ENCODE results near the gene DMAC1. TPM values are rescaled to one million over a fixed set of nuclear protein-coding genes. Genes with fewer than 3 reads are reported as not detected.

The DMAC1 gene
- total RNA-seq, 1 experiment from 2014 or later = 72.7 TPM

DNA sequence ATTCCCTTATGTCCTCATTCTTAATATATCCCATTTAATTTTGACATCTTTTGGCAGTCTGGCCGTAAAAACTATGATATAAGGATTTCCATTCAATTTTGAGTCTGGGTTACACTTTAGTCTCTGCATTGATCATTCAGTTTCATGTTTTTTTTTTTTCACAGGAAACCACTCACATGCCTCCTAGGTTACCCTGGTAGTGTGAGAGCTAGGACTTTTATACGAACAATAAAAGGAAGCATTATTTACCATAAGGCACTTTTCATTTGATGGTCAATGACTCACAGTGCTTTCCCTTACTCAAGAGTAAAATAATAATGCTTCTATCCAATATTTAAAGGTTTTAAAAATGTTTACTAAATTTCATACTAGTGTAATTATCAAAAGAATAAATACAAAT is 16.4 kb upstream of the DMAC1 start:
- no peaks in the 10 kb centered on the region; the same call in 1 of the 2 replicates for H3K4me1 ChIP-seq (ENCODE audit: insufficient read depth, low read length)
- H3K56ac ChIP-seq (ENCODE audit: insufficient read length, low read depth, low read length) = no peak overlapping the region
- no peaks in the 10 kb centered on the region for H3K9me3 ChIP-seq (ENCODE audit: control insufficient read depth, low read depth, low read length)
- no peaks in the 10 kb centered on the region for H3K79me1 ChIP-seq (ENCODE audit: insufficient read depth, low read depth, low read length, poor library complexity, severe bottlenecking)
- no peak overlapping the region for H2AFZ ChIP-seq (ENCODE audit: low read length)
- no peak overlapping the region for H4K8ac ChIP-seq (replicated peaks; ENCODE audit: insufficient read length, low read depth, low read length)
- H4K91ac ChIP-seq (ENCODE audit: insufficient read length, low read depth, low read length) = no peak overlapping the region
- no peak overlapping the region for H3K4ac ChIP-seq (ENCODE audit: low read depth, low read length)
- Mint-ChIP-seq H3K4me3 (no peak overlapping the region), H3K27me3 (ENCODE audit: low read depth) (no peaks in the 10 kb centered on the region), H3K9me3 (no peaks in the 10 kb centered on the region), H3K4me1 (peaks cover 3% of the 10 kb centered on the region in 2 experiments; a peak in 2 of 4 replicates), H3K36me3 (ENCODE audit: insufficient read depth in 1 of 3, low read depth in 3 of 3) (no peaks in the 10 kb centered on the region), H3K27ac (no peak overlapping the region)
- H2BK20ac ChIP-seq (ENCODE audit: low read depth, low read length, poor library complexity, severe bottlenecking) = no peak overlapping the region
- no peak overlapping the region for H3K9ac ChIP-seq (ENCODE audit: extremely low read depth, insufficient read length, low read length)
- TF ChIP-seq, protein P1, sequence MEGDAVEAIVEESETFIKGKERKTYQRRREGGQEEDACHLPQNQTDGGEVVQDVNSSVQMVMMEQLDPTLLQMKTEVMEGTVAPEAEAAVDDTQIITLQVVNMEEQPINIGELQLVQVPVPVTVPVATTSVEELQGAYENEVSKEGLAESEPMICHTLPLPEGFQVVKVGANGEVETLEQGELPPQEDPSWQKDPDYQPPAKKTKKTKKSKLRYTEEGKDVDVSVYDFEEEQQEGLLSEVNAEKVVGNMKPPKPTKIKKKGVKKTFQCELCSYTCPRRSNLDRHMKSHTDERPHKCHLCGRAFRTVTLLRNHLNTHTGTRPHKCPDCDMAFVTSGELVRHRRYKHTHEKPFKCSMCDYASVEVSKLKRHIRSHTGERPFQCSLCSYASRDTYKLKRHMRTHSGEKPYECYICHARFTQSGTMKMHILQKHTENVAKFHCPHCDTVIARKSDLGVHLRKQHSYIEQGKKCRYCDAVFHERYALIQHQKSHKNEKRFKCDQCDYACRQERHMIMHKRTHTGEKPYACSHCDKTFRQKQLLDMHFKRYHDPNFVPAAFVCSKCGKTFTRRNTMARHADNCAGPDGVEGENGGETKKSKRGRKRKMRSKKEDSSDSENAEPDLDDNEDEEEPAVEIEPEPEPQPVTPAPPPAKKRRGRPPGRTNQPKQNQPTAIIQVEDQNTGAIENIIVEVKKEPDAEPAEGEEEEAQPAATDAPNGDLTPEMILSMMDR (conservative IDR thresholded peaks at IDR 0.05) = no peak
- H3K18ac ChIP-seq (ENCODE audit: insufficient read length, low read depth, low read length) = no peak overlapping the region
- H2BK5ac ChIP-seq (ENCODE audit: insufficient read length, low read length) = no peak overlapping the region
- H3T11ph ChIP-seq (ENCODE audit: low read length) = no peak overlapping the region
- no peak overlapping the region for H2BK120ac ChIP-seq (ENCODE audit: low read depth, low read length, poor library complexity, severe bottlenecking)
- H4K20me1 ChIP-seq (ENCODE audit: control insufficient read depth, insufficient read depth, insufficient read length) = no peaks in the 10 kb centered on the region
- H3K27me3 ChIP-seq (ENCODE audit: insufficient read depth, low read length) = no peaks in the 10 kb centered on the region
- DNase-seq = no peak
- H3K14ac ChIP-seq (ENCODE audit: insufficient read depth, low read length) = no peak overlapping the region
- no CpG with 5 or more reads among the region's 2 CpGs for WGBS (ENCODE audit: extremely low coverage, insufficient read length, low lambda C conversion rate)
- no peaks in the 10 kb centered on the region for H3K23me2 ChIP-seq (ENCODE audit: insufficient read length, low read depth, low read length, poor library complexity, severe bottlenecking)
- no peak overlapping the region for H3K23ac ChIP-seq (ENCODE audit: insufficient read length, low read depth, low read length)
- H3K27ac ChIP-seq (ENCODE audit: insufficient read length, low read depth, low read length) = no peak overlapping the region
- no peaks in the 10 kb centered on the region for H3K79me2 ChIP-seq (ENCODE audit: insufficient read depth, low read length)
- H4K5ac ChIP-seq (ENCODE audit: insufficient read length, low read depth, low read length) = no peak overlapping the region
- H2AK5ac ChIP-seq (ENCODE audit: insufficient read length, low read length) = no peak overlapping the region
- no peak overlapping the region for H2BK15ac ChIP-seq (ENCODE audit: low read depth, low read length)
- H3K4me2 ChIP-seq (ENCODE audit: insufficient read depth, insufficient read length, low read length) = no peak overlapping the region
- no peak overlapping the region for H2BK12ac ChIP-seq (ENCODE audit: insufficient read length, low read depth, low read length)

All from H9 (cell line).